H1 (cell line): Measurements from ENCODE around the gene DRC7. TPM values are rescaled to one million over a fixed set of nuclear protein-coding genes. Genes with fewer than 3 reads are reported as not detected.

Experiments
- CTCF ChIA-PET: fragments of 300-600 bp; sonication (Branson Sonifier 250); formaldehyde crosslinking; loops from one replicate; lab custom pipeline; 2021; ENCODE audit not compliant: partially characterized antibody; lab: Charles Lee
- POLR2A ChIA-PET: fragments of 300-600 bp; sonication (Branson Sonifier 250); formaldehyde crosslinking; loops from one replicate; lab custom pipeline; 2021; ENCODE audit warnings: inconsistent platforms; ENCODE audit not compliant: partially characterized antibody; lab: Charles Lee
- DNase-seq, 2 experiments: peaks; one replicate each; pipeline versions ENCODE4 v3.0.0 to v3.0.0-alpha.2; 2010 to 2022; ENCODE audit warnings: low spot score in 2 of 2, low read depth in 1 of 2, mixed read lengths in 1 of 2
- FAIRE-seq: peaks from 2 replicates; lab custom pipeline; 2011; peaks lifted over from hg19 to GRCh38; lab: Jason Lieb, UNC
- H2AFZ ChIP-seq: 2 replicates; pipeline ENCODE4 v1.8.1; 2012; ENCODE audit warnings: low read length, inconsistent platforms
- H2AK5ac ChIP-seq: 2 replicates; pipeline ENCODE4 v1.6.1; 2013; ENCODE audit warnings: low read depth, low read length
- H2BK120ac ChIP-seq: replicated peaks from 2 replicates; pipeline ENCODE3; 2013; ENCODE audit warnings: low read depth, low read length, inconsistent platforms
- H2BK12ac ChIP-seq: 2 replicates; pipeline ENCODE4 v1.6.1; 2013; ENCODE audit warnings: low read depth, low read length
- H2BK15ac ChIP-seq: 2 replicates; pipeline ENCODE4 v1.6.1; 2013; ENCODE audit warnings: low read length
- H2BK20ac ChIP-seq: 2 replicates; pipeline ENCODE4 v1.6.1; 2013; ENCODE audit warnings: low read length
- H2BK5ac ChIP-seq: 2 replicates; pipeline ENCODE4 v1.6.1; 2013; ENCODE audit warnings: low read depth, low read length
- H3K14ac ChIP-seq: 2 replicates; pipeline ENCODE4 v1.6.1; 2013; ENCODE audit warnings: inconsistent platforms; ENCODE audit not compliant: insufficient read length
- H3K18ac ChIP-seq: 2 replicates; pipeline ENCODE4 v1.6.1; 2013; ENCODE audit warnings: low read length; ENCODE audit errors: extremely low read depth
- H3K23ac ChIP-seq: 2 replicates; pipeline ENCODE4 v1.6.1; 2013; ENCODE audit warnings: inconsistent platforms; ENCODE audit not compliant: insufficient read length
- H3K23me2 ChIP-seq: 2 replicates; pipeline ENCODE4 v1.6.1; 2013; ENCODE audit warnings: low read depth, low read length
- H3K27ac ChIP-seq: 2 replicates; pipeline ENCODE4 v1.6.1; 2011; ENCODE audit warnings: low read depth, low read length, inconsistent platforms
- H3K27me3 ChIP-seq, 4 experiments: replicated peaks in 1 of 4; 1 replicate in 1 of 4; 2 replicates in 3 of 4; pipeline versions ENCODE4 v1.6.1 to v1.8.1; 2011 to 2013; ENCODE audit warnings: low read length in 3 of 4, mild to moderate bottlenecking in 3 of 4, inconsistent platforms in 2 of 4, mixed read lengths in 2 of 4, moderate library complexity in 1 of 4; ENCODE audit not compliant: control insufficient read depth in 3 of 4, insufficient read depth in 3 of 4; ENCODE audit errors: extremely low read depth in 1 of 4
- H3K36me3 ChIP-seq, 4 experiments: 2 replicates each; pipeline versions ENCODE4 v1.6.1 to v1.8.1; 2011 to 2013; ENCODE audit warnings: mild to moderate bottlenecking in 4 of 4, low read length in 3 of 4, moderate library complexity in 2 of 4, control low read depth in 1 of 4, inconsistent platforms in 1 of 4; ENCODE audit not compliant: insufficient read depth in 4 of 4, control insufficient read depth in 2 of 4
- H3K4ac ChIP-seq: replicated peaks from 2 replicates; pipeline ENCODE3; 2013; ENCODE audit warnings: low read length, low read depth, mixed read lengths, inconsistent platforms; ENCODE audit not compliant: insufficient read length
- H3K4me1 ChIP-seq, 4 experiments: replicated peaks in 1 of 4; 1 replicate in 1 of 4; 2 replicates in 3 of 4; pipeline versions ENCODE4 v1.6.1 to v1.8.1; 2011 to 2013; ENCODE audit warnings: low read length in 3 of 4, inconsistent platforms in 2 of 4, mixed read lengths in 1 of 4; ENCODE audit not compliant: insufficient read depth in 4 of 4, control insufficient read depth in 3 of 4
- H3K4me2 ChIP-seq, 2 experiments: 2 replicates each; pipeline versions ENCODE4 v1.6.1 to v1.8.1; 2011 to 2013; ENCODE audit warnings: low read depth in 2 of 2, low read length in 2 of 2, control low read depth in 1 of 2, inconsistent platforms in 1 of 2, mild to moderate bottlenecking in 1 of 2; ENCODE audit not compliant: insufficient read depth in 1 of 2
- H3K4me3 ChIP-seq, 4 experiments: fragments of 200-600, 300-600 bp in 1 of 4; sonication (generic), shearing (Covaris generic), sonication (Bioruptor Twin) in 1 of 4; 2 replicates each; pipeline versions ENCODE4 v1.5.1 to v1.8.1; 2011 to 2016; ENCODE audit warnings: low read length in 4 of 4, low read depth in 3 of 4, control low read depth in 2 of 4, inconsistent platforms in 2 of 4, mild to moderate bottlenecking in 2 of 4, mixed read lengths in 1 of 4, moderate library complexity in 1 of 4; ENCODE audit not compliant: insufficient read depth in 2 of 4; ENCODE audit errors: extremely low read depth in 1 of 4
- H3K56ac ChIP-seq: replicated peaks from 2 replicates; pipeline ENCODE3; 2013; ENCODE audit warnings: low read depth, mild to moderate bottlenecking, mixed read lengths, low read length, inconsistent platforms; ENCODE audit not compliant: insufficient read length
- H3K79me1 ChIP-seq: 2 replicates; pipeline ENCODE4 v1.6.1; 2013; ENCODE audit warnings: low read depth, low read length, control low read depth
- H3K79me2 ChIP-seq, 2 experiments: 2 replicates each; pipeline versions ENCODE4 v1.6.1 to v1.8.1; 2012 to 2013; ENCODE audit warnings: low read length in 2 of 2, mild to moderate bottlenecking in 2 of 2, inconsistent platforms in 1 of 2; ENCODE audit not compliant: insufficient read depth in 2 of 2, control insufficient read depth in 1 of 2
- H3K9ac ChIP-seq, 4 experiments: replicated peaks in 1 of 4; 1 replicate in 1 of 4; 2 replicates in 3 of 4; pipeline versions ENCODE4 v1.6.1 to v1.8.1; 2011 to 2013; ENCODE audit warnings: low read depth in 3 of 4, low read length in 3 of 4, control low read depth in 2 of 4, mild to moderate bottlenecking in 2 of 4, moderate library complexity in 2 of 4, inconsistent platforms in 1 of 4; ENCODE audit errors: extremely low read depth in 1 of 4
- H3K9me3 ChIP-seq, 2 experiments: 2 replicates each; pipeline versions ENCODE4 v1.6.1 to v1.8.1; 2012 to 2013; ENCODE audit warnings: mild to moderate bottlenecking in 2 of 2, moderate library complexity in 2 of 2, control low read depth in 1 of 2, inconsistent platforms in 1 of 2, low read depth in 1 of 2, low read length in 1 of 2, mixed read lengths in 1 of 2; ENCODE audit not compliant: insufficient read depth in 2 of 2
- H4K20me1 ChIP-seq, 2 experiments: replicated peaks in 1 of 2; 2 replicates each; pipeline versions ENCODE3 to v1.8.1; 2011 to 2013; ENCODE audit warnings: inconsistent platforms in 2 of 2, low read length in 2 of 2, mild to moderate bottlenecking in 1 of 2; ENCODE audit not compliant: insufficient read depth in 2 of 2, control insufficient read depth in 1 of 2
- H4K5ac ChIP-seq: 2 replicates; pipeline ENCODE4 v1.6.1; 2013; ENCODE audit warnings: low read length, low read depth, mixed read lengths, inconsistent platforms; ENCODE audit not compliant: insufficient read length
- H4K8ac ChIP-seq: 2 replicates; pipeline ENCODE4 v1.8.0; 2013; ENCODE audit warnings: mild to moderate bottlenecking, moderate library complexity, low read length, inconsistent platforms; ENCODE audit not compliant: insufficient read depth; ENCODE audit errors: extremely low read depth
- H4K91ac ChIP-seq: replicated peaks from 2 replicates; pipeline ENCODE3; 2013; ENCODE audit warnings: low read length, mixed read lengths, inconsistent platforms; ENCODE audit not compliant: insufficient read length
- ATF3 ChIP-seq: IDR thresholded peaks from 2 replicates; pipeline ENCODE4 v1.6.1; 2011; ENCODE audit warnings: low read depth, mild to moderate bottlenecking, low read length; ENCODE audit not compliant: insufficient read depth
- CTBP2 ChIP-seq: IDR thresholded peaks from 2 replicates; pipeline ENCODE4 v1.7.0; 2011; ENCODE audit warnings: borderline replicate concordance, mild to moderate bottlenecking, moderate library complexity, mixed read lengths, low read length; ENCODE audit not compliant: insufficient read depth, insufficient read length
- EP300 ChIP-seq, 2 experiments: IDR thresholded peaks; 1 replicate in 1 of 2; 2 replicates in 1 of 2; pipeline ENCODE4 v1.6.1; 2011 to 2012; ENCODE audit warnings: low read depth in 2 of 2, low read length in 2 of 2, mild to moderate bottlenecking in 2 of 2, borderline replicate concordance in 1 of 2, inconsistent platforms in 1 of 2, moderate library complexity in 1 of 2
- HDAC6 ChIP-seq: IDR thresholded peaks from one replicate; pipeline ENCODE4 v1.7.1; 2012; ENCODE audit warnings: low read depth, mild to moderate bottlenecking, inconsistent platforms, low read length, moderate library complexity
- JUN ChIP-seq: IDR thresholded peaks from 2 replicates; pipeline ENCODE4 v1.6.1; 2011; ENCODE audit warnings: low read depth, mild to moderate bottlenecking, improper control_type of control experiment, low read length
- KDM4A ChIP-seq: IDR thresholded peaks from one replicate; pipeline ENCODE4 v1.7.1; 2012; ENCODE audit warnings: low read depth, mild to moderate bottlenecking, moderate library complexity, low read length, inconsistent platforms; ENCODE audit not compliant: severe bottlenecking
- KDM5A ChIP-seq: fragments of 200-600 bp; IDR thresholded peaks from 2 replicates; pipeline ENCODE4 v1.7.1; 2012; ENCODE audit warnings: mild to moderate bottlenecking, low read length, inconsistent platforms, mixed read lengths
- RAD21 ChIP-seq, 2 experiments: IDR thresholded peaks in 1 of 2; conservative IDR thresholded peaks in 1 of 2; 2 replicates each; pipeline ENCODE4 v1.6.1; 2011; ENCODE audit warnings: low read depth in 2 of 2, low read length in 2 of 2, improper control_type of control experiment in 1 of 2, inconsistent platforms in 1 of 2, mild to moderate bottlenecking in 1 of 2, moderate library complexity in 1 of 2
- SIX5 ChIP-seq: IDR thresholded peaks from 2 replicates; pipeline ENCODE4 v1.6.1; 2011; ENCODE audit warnings: mild to moderate bottlenecking, low read depth, low read length
- TCF12 ChIP-seq: IDR thresholded peaks from 2 replicates; pipeline ENCODE4 v1.6.1; 2011; ENCODE audit warnings: low read depth, mild to moderate bottlenecking, low read length
- TEAD4 ChIP-seq: IDR thresholded peaks from 2 replicates; pipeline ENCODE4 v1.6.1; 2012; ENCODE audit warnings: low read depth, low read length, inconsistent platforms, mixed read lengths
- WGBS, 2 experiments: shearing (Covaris generic) in 1 of 2; methylation state at CpG; one replicate each; pipeline versions ENCODE4 v1.1.6 to v1.1.7; 2013 to 2015; ENCODE audit warnings: low lambda C conversion rate in 2 of 2, mixed read lengths in 2 of 2, inconsistent platforms in 1 of 2, low coverage in 1 of 2, missing lambda C conversion rate in 1 of 2; ENCODE audit not compliant: insufficient replicate concordance in 2 of 2, insufficient coverage in 1 of 2, insufficient read length in 1 of 2; ENCODE audit errors: extremely low coverage in 1 of 2, missing lambda C conversion rate in 1 of 2; 5-methylcytosine and 5-hydroxymethylcytosine counted together
- polyA plus RNA-seq, 7 experiments: library from polyadenylated mRNA; depleted of rRNA in 3 of 7; stranded (reverse) in 5 of 7; unstranded in 2 of 7; fragments of >200 nt in 5 of 7; fragments of 200-250 nt in 2 of 7; gene quantifications; 1 replicate in 5 of 7; 2 replicates in 1 of 7; 4 replicates in 1 of 7; pipeline versions ENCODE4 v1.2.1 to v1.2.3, GENCODE V29; 2011 to 2013; ENCODE audit warnings: missing spikeins in 2 of 7, mixed read lengths in 2 of 7
- total RNA-seq: library from RNA; stranded (reverse); fragmentation: NEBNext Ultra II Directional; extraction: Animal tissue kit (Norgen Biotek cat#: 25700); gene quantifications from 2 replicates; pipeline ENCODE4 v1.2.1, GENCODE V29; 2021

DRC7 gene
- total and polyA plus RNA-seq, 2 of the 8 experiments (the other 6 are each of a cell fraction or from before 2014, with no cell fraction given) = 0.14 TPM; not detected in 1

- Histone ChIP-seq H3K4ac (no peak overlapping the region), H2AFZ (no peak overlapping the region), H2BK120ac (no peak overlapping the region), H3K4me2 (no peak overlapping the region), H3K56ac (no peak overlapping the region), H3K9ac (no peak overlapping the region), H2BK20ac (no peak overlapping the region), H3K23me2 (peaks cover 10% of the 10 kb centered on the region; the same call in 1 of the 2 replicates), H2BK5ac (no peak overlapping the region), H3K79me1 (no peaks in the 10 kb centered on the region), H3K27ac (no peak overlapping the region), H4K20me1 (peaks cover 0 to 3% of the 10 kb centered on the region in 2 experiments), H4K91ac (no peak overlapping the region), H2BK15ac (no peak overlapping the region), H3K18ac (no peak overlapping the region), H3K27me3 (no peaks in the 10 kb centered on the region; a peak in 1 of 7 replicates), H4K5ac (no peak overlapping the region), H2BK12ac (no peak overlapping the region), H3K4me3 (no peak overlapping the region), H2AK5ac (no peak overlapping the region), H3K79me2 (no peaks in the 10 kb centered on the region), H3K23ac (no peak overlapping the region), H3K4me1 (no peaks in the 10 kb centered on the region), H3K9me3 (no peaks in the 10 kb centered on the region), H3K14ac (no peak overlapping the region), H4K8ac (no peak overlapping the region; the same call in 1 of the 2 replicates), H3K36me3 (no peaks in the 10 kb centered on the region)
- no peak for DNase-seq
- WGBS, 2 experiments = 80% methylated on average over 10 of the region's 10 CpGs; no CpG with 5 or more reads in 1 of the 2 experiments
- FAIRE-seq = no peak
- CTCF ChIA-PET = interaction anchor here (1.2 to 1.6 kb wide), 2 partner anchors 34 to 36 kb away, joined by 3 read pairs; no protein-coding TSS in a partner anchor
- POLR2A ChIA-PET = no interaction called here
- TF ChIP-seq JUN (no peak), KDM5A (no peak), EP300 (IDR thresholded peaks at IDR 0.05; ENCODE audit: borderline replicate concordance in 1 of 2, low read depth in 2 of 2, low read length in 2 of 2) (no peak), TCF12 (no peak), SIX5 (no peak), ATF3 (no peak), KDM4A (no peak), CTBP2 (no peak), HDAC6 (no peak), TEAD4 (no peak), RAD21 (IDR thresholded peaks at IDR 0.05 in 1 of 2, conservative IDR thresholded peaks at IDR 0.05 in 1 of 2; ENCODE audit: low read depth in 2 of 2, low read length in 2 of 2) (no peak)
Observed at GRCh38 chr16:57700781-57701551, 6.4 kb downstream of the DRC7 start.
